Uterus (tissue), 4 donors: Measurements from ENCODE around the gene DDX31. TPM values are rescaled to one million over a fixed set of nuclear protein-coding genes. Genes with fewer than 3 reads are reported as not detected.

Experiments used
- DNase-seq, 2 donors: peaks; one replicate each; pipeline ENCODE4 v3.0.0-alpha.2; 2019 to 2020
- H3K27ac ChIP-seq, 2 donors: fragments of 200-600 bp; sonication (generic); 1 replicate in 1 of 2; 2 replicates in 1 of 2; pipeline ENCODE4 v1.5.1; 2016 to 2018
- H3K27me3 ChIP-seq, 2 donors: fragments of 200-600 bp; sonication (generic); one replicate each; pipeline ENCODE4 v1.5.1; 2018 to 2019; ENCODE audit warnings: control low read depth in 1 of 2
- H3K36me3 ChIP-seq, 2 donors: fragments of 200-600 bp; sonication (generic); one replicate each; pipeline ENCODE4 v1.5.1; 2019; ENCODE audit warnings: control low read depth in 1 of 2
- H3K4me1 ChIP-seq, 2 donors: fragments of 200-600 bp; sonication (generic); one replicate each; pipeline ENCODE4 v1.5.1; 2018 to 2019; ENCODE audit warnings: control low read depth in 1 of 2
- H3K4me3 ChIP-seq, 2 donors: fragments of 200-600 bp; sonication (generic); 1 replicate in 1 of 2; 2 replicates in 1 of 2; pipeline ENCODE4 v1.5.1; 2018 to 2019; ENCODE audit warnings: mild to moderate bottlenecking in 1 of 2
- H3K9me3 ChIP-seq, 2 donors: fragments of 200-600 bp; sonication (generic); one replicate each; pipeline ENCODE4 v1.5.1; 2019; ENCODE audit warnings: control low read depth in 1 of 2
- POLR2A ChIP-seq, 2 donors: fragments of 450-650 bp; IDR thresholded peaks; one replicate each; pipeline ENCODE4 v1.6.1; 2016; ENCODE audit warnings: antibody characterized with exemption in 2 of 2, mild to moderate bottlenecking in 1 of 2, moderate library complexity in 1 of 2
- intact Hi-C: fragments of 100-400 bp; cut with DNase I; formaldehyde crosslinking; loops from one replicate; pipeline ENCODE4 v1.15.1; 2023; ENCODE audit warnings: low total_unique reads
- total RNA-seq, 4 donors: library from RNA; depleted of rRNA in 3 of 4; stranded (reverse); fragments of >200 nt in 3 of 4; gene quantifications; one replicate each; pipeline versions ENCODE4 v1.1.0 to v1.2.4, GENCODE V29; 2014 to 2023
- TF ChIP-seq, protein P1 (sequence below), 4 experiments: fragments of 200-600 bp in 2 of 4; fragments of 450-650 bp in 2 of 4; sonication (generic) in 2 of 4; IDR thresholded peaks; one replicate each; pipeline ENCODE4 v1.5.1; 2016 to 2019; ENCODE audit warnings: antibody characterized with exemption in 4 of 4, mild to moderate bottlenecking in 2 of 4, moderate library complexity in 1 of 4
- donor health status: DM: yes; HTN: yes; CAD: no.

DDX31 gene
- total RNA-seq, 4 donors from 2014 or later: 5.9 to 17.7 (median 10.5) TPM

DNA sequence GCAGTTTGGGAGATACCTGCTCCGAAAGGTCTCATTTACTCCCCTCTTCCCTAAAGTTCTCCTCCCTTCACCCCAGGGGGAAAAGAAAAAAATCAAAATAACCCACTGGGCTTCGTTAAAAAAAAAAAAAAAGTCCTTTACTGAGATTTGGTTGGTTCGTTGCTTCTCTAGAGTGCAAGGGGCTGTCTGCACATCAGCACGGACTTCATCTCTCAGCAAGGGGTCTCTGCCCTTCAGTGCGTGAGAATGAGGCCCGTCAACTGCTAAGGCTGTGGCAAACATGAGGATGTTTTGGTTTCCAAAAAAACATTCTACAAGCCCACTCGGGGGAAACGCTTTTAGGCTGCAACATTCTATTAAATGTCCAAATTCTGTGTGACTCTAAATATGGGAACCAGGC lies 77.3 kb downstream of the DDX31 start:
- Histone ChIP-seq H3K4me3 (no peak overlapping the region), H3K27me3 (peaks cover 0 to 25% of the 10 kb centered on the region in 2 donors), H3K27ac (no peak overlapping the region), H3K36me3 (no peaks in the 10 kb centered on the region), H3K9me3 (no peaks in the 10 kb centered on the region), H3K4me1 (no peaks in the 10 kb centered on the region)
- intact Hi-C loops: no loop called here
- TF ChIP-seq POLR2A (IDR thresholded peaks at IDR 0.05): no peak
- TF ChIP-seq, protein P1, sequence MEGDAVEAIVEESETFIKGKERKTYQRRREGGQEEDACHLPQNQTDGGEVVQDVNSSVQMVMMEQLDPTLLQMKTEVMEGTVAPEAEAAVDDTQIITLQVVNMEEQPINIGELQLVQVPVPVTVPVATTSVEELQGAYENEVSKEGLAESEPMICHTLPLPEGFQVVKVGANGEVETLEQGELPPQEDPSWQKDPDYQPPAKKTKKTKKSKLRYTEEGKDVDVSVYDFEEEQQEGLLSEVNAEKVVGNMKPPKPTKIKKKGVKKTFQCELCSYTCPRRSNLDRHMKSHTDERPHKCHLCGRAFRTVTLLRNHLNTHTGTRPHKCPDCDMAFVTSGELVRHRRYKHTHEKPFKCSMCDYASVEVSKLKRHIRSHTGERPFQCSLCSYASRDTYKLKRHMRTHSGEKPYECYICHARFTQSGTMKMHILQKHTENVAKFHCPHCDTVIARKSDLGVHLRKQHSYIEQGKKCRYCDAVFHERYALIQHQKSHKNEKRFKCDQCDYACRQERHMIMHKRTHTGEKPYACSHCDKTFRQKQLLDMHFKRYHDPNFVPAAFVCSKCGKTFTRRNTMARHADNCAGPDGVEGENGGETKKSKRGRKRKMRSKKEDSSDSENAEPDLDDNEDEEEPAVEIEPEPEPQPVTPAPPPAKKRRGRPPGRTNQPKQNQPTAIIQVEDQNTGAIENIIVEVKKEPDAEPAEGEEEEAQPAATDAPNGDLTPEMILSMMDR (IDR thresholded peaks at IDR 0.05): no peak
- DNase-seq: no peak

DNA sequence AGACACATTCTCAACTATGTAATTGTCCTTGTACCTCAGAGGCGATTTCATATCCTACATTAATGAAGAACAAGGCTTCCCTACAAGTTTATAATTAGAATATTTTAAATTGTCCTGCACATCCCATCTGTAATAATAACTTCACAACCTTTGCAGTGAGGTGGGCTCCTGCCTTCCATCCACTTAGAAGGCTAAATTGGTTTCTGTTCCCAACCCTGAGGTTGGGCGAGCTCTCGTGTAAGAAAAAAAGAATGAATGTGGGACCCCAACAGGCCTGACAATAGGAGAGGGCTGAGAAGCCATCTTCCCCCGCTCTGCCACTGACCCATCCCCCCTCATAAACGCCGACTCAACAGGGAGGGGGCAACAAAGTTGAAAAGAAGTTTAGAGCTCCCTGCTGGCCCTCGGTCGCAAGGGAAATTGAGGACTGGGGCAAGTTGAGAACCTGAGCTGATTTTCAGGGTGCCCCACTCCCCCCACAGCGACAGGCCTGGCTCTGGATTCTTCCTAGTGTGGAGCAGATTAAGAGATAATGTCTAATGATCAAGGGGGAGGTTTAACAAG lies 78.0 kb downstream of the DDX31 start:
- H3K36me3 ChIP-seq: no peaks in the 10 kb centered on the region
- no peaks in the 10 kb centered on the region for H3K9me3 ChIP-seq
- H3K27ac ChIP-seq: no peak overlapping the region
- no peak for DNase-seq
- no peak overlapping the region for H3K4me3 ChIP-seq
- TF ChIP-seq POLR2A (IDR thresholded peaks at IDR 0.05): no peak
- TF ChIP-seq, protein P1 (IDR thresholded peaks at IDR 0.05): no peak
- intact Hi-C loops: no loop called here
- peaks cover 0 to 31% of the 10 kb centered on the region in 2 donors for H3K27me3 ChIP-seq
- H3K4me1 ChIP-seq: no peaks in the 10 kb centered on the region

DNA sequence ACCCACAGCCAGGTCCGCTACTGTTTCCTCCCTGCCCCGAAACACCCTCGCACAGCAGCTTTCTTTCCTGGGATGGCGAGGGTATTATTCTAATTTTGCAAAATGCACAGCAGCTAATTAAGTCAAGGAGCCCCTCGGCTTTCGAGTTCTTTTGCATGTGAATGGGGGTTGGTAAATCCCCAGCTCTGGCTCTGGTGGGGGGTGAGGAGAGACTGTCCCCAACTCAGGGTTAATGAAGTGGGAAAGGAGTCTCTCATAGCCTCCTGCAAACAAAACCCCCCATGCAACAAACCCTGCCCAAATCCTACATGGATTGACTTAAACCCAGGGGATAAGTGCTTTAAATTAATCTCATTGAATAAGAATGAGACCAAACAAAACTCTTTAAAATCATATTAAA lies 78.5 kb downstream of the DDX31 start:
- Histone ChIP-seq H3K27ac (no peak overlapping the region), H3K4me1 (no peaks in the 10 kb centered on the region), H3K36me3 (no peaks in the 10 kb centered on the region), H3K9me3 (no peaks in the 10 kb centered on the region), H3K27me3 (peaks cover 0 to 36% of the 10 kb centered on the region in 2 donors), H3K4me3 (no peak overlapping the region)
- no peak for DNase-seq
- intact Hi-C loops: no loop called here
- TF ChIP-seq, protein P1 (IDR thresholded peaks at IDR 0.05): no peak
- TF ChIP-seq POLR2A (IDR thresholded peaks at IDR 0.05): no peak

DNA sequence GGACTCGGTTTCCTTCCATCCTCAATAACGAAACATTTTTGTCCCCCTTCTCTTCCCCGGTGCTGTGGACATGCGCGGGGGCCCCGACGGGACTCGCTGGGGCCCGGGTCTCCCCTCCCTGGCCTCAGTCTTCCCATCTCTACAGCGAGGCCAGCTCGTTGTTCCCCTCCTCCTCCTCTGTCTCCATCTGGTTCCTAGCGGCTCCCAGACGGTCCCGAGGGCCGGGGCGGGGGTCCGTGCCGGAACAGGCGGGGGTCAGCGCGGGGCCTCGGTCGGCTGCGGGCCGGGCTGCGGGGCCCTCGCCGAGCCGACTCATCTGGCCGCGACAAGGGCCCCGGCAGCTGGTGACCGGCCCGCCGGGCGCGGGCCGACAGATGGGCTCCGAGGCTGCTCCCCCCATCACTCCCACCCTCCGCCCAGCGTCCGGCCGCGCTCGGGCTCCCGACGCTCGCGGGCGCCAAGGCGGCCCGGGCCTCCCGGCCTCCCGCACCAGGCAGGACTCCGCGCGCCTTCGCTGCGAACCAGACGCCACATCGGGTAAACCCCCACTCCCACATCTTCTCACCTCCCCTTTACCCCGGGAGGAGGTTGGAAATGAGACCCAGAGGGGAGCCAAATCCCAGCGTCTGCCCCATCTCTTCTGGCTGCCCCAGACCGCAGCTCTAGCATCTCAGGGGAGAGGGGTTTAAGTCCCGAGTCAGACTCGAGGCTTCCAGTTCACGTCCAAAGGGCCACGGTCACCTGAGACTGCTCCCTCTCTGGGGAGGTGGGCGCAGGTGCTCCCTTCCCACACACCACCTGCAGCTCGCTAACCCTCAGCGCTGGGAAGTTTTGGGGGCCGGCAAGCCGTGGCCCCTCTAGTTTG lies 79.2 kb downstream of the DDX31 start:
- H3K27me3 ChIP-seq: peaks cover 0 to 43% of the 10 kb centered on the region in 2 donors
- H3K4me3 ChIP-seq: no peak overlapping the region
- DNase-seq: no peak
- H3K27ac ChIP-seq: no peak overlapping the region
- H3K9me3 ChIP-seq: no peaks in the 10 kb centered on the region
- H3K36me3 ChIP-seq: no peaks in the 10 kb centered on the region
- TF ChIP-seq, protein P1 (IDR thresholded peaks at IDR 0.05): no peak
- TF ChIP-seq POLR2A (IDR thresholded peaks at IDR 0.05): no peak
- no peaks in the 10 kb centered on the region for H3K4me1 ChIP-seq
- intact Hi-C loops: no loop called here

DNA sequence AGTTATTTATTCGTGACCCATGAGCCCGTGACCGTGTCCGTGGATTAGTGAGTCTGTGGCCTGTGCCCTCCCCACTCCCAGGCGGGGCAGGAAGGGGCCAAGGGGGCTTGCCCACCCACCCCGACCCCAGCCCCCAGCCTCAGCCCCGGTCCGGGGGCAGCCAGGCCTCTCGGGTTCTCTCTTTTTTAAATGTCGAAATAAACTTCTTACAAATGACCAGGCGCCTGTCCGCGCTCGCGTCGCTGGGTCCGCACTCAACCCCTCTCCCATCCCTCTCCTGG lies 79.8 kb downstream of the DDX31 start:
- Histone ChIP-seq H3K27ac (no peak overlapping the region), H3K27me3 (peaks cover 0 to 49% of the 10 kb centered on the region in 2 donors), H3K4me1 (no peaks in the 10 kb centered on the region), H3K9me3 (no peaks in the 10 kb centered on the region), H3K36me3 (no peaks in the 10 kb centered on the region), H3K4me3 (no peak overlapping the region)
- DNase-seq: no peak
- intact Hi-C loops: no loop called here
- TF ChIP-seq, protein P1 (IDR thresholded peaks at IDR 0.05): no peak
- TF ChIP-seq POLR2A (IDR thresholded peaks at IDR 0.05): no peak
